GM12873 (cell line): ENCODE data around the gene TTC24.

ENCODE experiments used
- TF ChIP-seq, protein P1 (sequence below): IDR thresholded peaks from 2 replicates; pipeline ENCODE4 v1.5.1; 2012; ENCODE audit warnings: low read depth, mild to moderate bottlenecking, moderate library complexity, low read length, control low read depth; ENCODE audit not compliant: insufficient read depth; ENCODE audit errors: missing control alignments

The TTC24 gene

DNA sequence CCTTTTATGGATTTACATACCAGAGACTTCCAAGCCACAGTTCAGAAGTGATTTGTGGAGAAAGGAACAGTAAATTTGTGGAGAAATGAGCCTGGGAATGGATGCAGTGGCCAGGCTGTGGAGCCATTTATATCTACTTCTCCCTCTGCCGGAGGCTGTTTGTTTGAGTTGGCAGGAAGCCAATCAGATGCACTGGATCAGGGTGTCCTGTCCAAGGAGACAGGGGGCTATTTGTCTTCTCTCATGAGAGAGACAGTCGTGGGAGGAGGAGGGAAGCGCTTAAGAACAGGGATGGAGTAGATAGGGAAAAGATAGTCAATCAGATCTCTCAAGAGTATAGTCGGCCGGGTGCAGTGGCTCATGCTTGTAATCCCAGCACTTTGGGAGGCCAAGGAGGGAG, 36.9 kb downstream of the TTC24 start:
- TF ChIP-seq, protein P1, sequence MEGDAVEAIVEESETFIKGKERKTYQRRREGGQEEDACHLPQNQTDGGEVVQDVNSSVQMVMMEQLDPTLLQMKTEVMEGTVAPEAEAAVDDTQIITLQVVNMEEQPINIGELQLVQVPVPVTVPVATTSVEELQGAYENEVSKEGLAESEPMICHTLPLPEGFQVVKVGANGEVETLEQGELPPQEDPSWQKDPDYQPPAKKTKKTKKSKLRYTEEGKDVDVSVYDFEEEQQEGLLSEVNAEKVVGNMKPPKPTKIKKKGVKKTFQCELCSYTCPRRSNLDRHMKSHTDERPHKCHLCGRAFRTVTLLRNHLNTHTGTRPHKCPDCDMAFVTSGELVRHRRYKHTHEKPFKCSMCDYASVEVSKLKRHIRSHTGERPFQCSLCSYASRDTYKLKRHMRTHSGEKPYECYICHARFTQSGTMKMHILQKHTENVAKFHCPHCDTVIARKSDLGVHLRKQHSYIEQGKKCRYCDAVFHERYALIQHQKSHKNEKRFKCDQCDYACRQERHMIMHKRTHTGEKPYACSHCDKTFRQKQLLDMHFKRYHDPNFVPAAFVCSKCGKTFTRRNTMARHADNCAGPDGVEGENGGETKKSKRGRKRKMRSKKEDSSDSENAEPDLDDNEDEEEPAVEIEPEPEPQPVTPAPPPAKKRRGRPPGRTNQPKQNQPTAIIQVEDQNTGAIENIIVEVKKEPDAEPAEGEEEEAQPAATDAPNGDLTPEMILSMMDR = no peak

DNA sequence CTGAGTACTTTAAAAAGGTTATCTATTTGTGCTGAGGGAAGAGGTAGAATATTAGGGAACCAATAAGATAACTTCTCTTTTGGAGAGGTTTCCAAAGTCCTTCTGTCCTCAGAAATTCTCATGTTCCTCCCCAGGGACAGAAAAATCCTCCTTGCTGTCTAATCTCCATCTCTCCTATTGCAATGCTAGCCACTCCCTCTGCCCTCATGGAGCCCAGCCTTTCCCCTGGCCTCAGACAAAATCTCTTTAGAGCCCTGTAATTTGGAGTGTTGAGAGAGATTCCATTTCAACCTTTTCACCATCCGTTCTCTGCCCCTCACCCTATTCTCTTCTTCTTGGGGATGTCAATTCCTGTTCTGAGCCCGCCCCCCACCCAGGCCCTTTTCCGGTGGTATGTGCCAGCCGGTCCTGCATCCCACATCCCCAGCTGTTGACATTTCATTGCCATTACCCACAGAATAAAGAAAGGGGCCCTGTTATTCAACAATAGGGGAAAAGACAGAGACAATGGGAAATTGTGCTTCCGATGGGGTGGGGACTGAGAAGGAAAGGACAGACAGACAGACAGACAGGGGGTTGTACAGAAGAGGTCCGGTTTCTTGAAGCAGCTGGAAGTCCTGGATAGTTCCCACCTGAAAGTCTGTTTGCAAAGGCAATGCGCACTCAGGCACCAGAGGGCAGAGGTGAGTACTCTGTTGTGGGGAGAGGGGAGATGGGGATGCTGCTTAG, 39.5 kb downstream of the TTC24 start, which contains the start of gene HAPLN2:
TSS of gene HAPLN2 (plus strand) at position 563 of the 729 bp plus-strand sequence. CDS start 4,076 bp downstream, outside the sequence.
- TF ChIP-seq, protein P1 = peak; percentile 74

DNA sequence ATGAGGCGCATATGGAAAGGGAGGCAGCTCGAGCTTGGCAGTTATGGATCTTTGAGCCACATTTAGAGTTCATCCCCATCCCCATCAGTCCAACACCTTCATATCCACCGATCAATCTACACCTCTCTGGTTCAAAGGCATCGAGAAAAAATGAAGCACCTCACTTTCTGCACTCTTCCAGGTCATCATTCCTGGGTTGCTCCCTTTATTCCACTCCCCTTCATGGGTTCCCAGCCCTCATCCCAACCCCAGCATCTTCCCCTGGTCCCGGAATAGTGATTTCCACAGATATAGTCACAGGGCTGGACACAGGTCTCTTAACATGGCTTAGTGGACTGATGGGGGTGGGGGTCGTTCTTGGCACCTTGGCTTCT, 40.0 kb downstream of the TTC24 start:
- TF ChIP-seq, protein P1 = no peak

DNA sequence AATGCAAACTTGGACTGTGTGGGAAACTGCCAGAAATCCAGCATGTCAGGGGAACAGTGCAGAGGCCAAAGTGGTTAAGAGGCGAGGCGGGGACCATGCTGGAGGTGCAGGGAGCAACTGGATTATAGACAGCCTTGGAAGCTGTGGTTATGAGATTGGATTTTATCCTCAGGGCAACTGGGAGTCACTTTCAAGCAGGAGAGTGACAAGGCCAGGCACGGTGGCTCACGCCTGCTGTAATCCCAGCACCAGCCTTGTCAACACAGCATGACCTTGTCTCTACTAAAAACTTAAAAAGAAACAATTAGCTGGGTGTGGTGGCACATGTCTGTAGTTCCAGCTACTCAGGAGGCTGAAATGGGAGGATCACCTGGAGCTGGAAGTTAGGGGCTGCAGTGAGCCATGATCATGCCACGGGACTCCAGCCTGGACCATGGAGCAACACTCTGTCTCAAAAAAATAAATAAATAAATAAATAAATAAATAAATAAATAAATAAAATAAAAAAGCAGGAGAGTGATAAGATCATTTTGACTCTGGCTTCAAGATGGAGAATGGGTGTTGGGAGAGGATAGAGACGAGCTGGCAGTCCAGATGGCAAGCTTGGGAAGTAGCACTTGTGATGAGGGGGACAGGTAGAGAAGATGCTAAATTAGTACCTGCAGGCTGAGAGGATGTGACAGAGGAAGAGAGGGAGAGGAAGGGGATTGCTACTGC, 43.2 kb downstream of the TTC24 start:
- TF ChIP-seq, protein P1 = no peak

DNA sequence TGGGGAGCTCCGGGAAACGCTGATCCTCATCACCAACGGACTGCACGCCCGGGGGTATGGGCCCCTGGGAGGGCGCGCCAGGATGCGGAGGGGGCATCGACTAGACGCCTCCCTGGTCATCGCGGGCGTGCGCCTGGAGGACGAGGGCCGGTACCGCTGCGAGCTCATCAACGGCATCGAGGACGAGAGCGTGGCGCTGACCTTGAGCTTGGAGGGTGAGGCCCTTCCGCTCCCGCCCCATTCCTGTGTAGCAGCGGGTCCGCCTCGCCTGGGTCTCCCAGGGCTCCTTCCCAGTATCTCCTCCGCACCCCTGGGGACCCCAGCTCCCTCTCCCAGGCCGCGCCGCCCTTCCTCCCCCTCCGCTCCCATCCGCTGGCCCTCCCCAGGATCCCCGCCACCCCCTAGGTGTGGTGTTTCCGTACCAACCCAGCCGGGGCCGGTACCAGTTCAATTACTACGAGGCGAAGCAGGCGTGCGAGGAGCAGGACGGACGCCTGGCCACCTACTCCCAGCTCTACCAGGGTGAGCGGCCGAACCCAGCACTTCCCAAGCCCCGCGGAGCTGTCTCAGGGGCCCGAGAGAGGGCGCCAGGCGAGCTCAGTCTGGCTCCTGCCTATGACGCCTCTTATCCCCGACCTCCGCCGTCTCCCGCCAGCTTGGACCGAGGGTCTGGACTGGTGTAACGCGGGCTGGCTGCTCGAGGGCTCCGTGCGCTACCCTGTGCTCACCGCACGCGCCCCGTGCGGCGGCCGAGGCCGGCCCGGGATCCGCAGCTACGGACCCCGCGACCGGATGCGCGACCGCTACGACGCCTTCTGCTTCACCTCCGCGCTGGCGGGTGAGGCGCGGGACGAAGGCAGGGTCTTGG, 44.7 kb downstream of the TTC24 start:
- TF ChIP-seq, protein P1 = peak; percentile 54

DNA sequence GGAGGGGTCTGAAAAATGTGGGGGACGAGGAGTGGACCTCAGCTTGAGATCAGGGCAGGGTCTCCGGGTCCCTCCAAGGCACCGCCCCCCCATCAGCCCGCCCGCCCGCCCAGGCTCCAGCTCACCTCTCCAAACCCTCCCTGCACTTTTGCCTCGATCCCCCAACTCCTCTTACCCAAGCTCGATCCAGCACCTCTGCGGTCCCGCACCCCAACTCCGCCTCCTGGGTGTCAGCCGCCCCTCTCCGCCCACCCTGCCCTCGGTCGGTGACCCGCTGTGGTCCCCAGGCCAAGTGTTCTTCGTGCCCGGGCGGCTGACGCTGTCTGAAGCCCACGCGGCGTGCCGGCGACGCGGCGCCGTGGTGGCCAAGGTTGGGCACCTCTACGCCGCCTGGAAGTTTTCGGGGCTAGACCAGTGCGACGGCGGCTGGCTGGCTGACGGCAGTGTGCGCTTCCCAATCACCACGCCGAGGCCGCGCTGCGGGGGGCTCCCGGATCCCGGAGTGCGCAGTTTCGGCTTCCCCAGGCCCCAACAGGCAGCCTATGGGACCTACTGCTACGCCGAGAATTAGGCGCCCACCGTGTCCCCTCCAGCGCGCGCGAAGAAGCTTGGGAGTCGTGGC, 45.4 kb downstream of the TTC24 start:
- TF ChIP-seq, protein P1 = no peak
